A549 treated with AZD2906 at 1 μM for 4 hours (cell line): ENCODE data around the gene MGRN1. TPM values are rescaled to one million over a fixed set of nuclear protein-coding genes. Genes with fewer than 3 reads are reported as not detected.

Source experiments
- total RNA-seq: library from RNA; stranded (reverse); fragments of 200-300 nt; extraction: Qiagen RNA extraction; gene quantifications from 5 replicates; pipeline ENCODE4 v1.2.3, GENCODE V29; 2022

The MGRN1 gene
- total RNA-seq: 38.6 to 45.5 TPM (median 45.1 TPM) in 5 replicates

DNA sequence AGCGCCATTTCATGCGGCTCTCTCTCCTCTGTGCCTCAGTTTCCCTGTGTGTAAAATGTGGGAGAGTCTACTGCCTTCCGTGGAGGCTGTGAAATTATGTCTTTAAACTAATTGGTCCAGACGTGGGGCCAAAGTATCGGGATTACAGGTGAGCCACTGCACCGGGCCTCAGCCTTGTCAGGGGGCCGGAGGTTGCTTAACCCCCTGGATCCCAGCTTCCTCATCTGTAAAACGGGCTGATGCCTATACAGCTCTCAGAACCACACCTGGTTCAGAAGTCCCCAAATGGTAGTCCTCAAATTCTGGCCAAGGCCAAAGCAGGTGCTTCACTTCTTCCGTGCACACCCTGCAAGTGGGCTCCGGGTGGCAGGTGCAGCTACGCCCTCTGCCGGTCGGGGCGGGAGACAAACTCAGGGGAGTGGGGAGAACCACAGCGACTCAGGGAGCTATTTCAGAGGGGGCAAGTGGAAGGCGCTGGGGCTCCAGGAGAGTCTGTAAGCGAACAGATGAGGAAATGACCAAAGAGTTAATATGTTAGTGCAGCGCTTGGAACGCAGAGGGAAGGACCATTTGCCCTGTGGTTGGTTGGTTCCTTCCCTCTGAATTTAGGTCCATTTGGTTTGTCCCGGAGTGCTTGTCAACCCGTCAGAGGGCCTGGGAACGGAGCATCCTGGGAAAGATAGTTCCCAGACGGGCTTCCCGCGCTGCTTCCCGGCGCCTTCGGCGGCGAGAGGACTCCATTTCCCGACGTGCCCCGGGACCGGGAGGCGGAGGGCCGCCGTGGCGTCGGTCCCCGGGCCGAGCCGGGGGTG is at the start of gene MGRN1:
TSS of gene MGRN1 (plus strand) at position 812 of the 812 bp plus-strand sequence. CDS start 135 bp downstream, outside the sequence.

DNA sequence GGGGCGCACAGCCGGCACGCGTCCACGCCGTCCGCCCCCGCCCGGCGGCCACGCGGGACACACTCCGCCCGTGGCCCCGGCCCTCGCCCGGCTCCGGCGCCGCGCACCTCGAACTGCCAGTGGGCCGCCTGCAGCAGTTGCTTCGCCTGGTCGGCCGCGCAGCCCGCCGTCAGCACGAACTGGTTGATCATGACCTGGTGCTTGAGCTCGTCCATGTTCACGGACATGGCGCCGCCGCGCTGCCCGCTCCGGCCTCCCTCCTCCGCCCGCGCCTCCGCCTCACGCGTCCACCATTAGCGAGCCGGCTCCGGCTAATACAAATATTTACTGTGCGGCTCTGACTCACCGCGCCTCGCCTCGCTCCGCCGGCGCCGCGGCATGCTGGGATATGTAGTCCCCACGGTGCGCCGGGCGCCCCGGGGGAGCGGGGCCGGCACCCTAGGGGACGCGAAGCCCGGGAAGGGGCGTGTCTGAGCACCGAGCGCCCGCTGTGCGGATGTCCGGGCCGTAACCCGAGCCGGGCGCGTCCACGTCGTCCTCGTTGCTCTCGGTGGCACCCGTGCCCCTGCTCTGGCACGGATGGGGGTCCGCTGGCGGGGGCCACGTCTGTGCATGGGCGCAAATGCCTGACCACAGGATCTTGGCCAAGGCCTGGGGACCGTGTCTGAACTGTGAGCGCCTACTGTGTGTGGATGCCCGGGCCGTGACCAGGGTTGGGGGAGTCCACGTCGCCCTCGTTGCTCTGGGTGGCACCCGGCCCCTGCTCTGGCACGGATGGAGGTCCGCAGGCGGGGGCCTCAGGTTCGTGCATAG is 9.8 kb upstream of the MGRN1 start, which contains the start of gene UBALD1:
TSS of gene UBALD1 (minus strand) at position 318 of the 813 bp plus-strand sequence. CDS start at position 227, 91 bp downstream.

GRCh38 chr16:4693296-4693955 is 68.8 kb downstream of the MGRN1 start, which contains the start of gene NUDT16L1:
NUDT16L1 (plus strand) TSS chr16:4693562; CDS start chr16:4693727, 165 bp downstream.

GRCh38 chr16:4734063-4734729 is 109.6 kb downstream of the MGRN1 start, which contains the start of the genes ANKS3 and DNAAF8:
ANKS3 (minus strand) TSS chr16:4734271; CDS start chr16:4730149, 4,122 bp downstream.
DNAAF8 (plus strand) TSS chr16:4734537; CDS start chr16:4736515, 1,978 bp downstream.

Other genes starting within 250 kb of the MGRN1 start
- gene CORO7, start 208.2 kb upstream of the MGRN1 start, total RNA-seq: 11.6 to 18.8 TPM (median 17.3 TPM) in 5 replicates
- gene DNAJA3, start 199.0 kb upstream of the MGRN1 start, total RNA-seq: 58.0 to 69.0 TPM (median 66.0 TPM) in 5 replicates
- 43.0 to 49.1 TPM (median 47.6 TPM) in 5 replicates for gene NMRAL1, start 150.2 kb upstream of the MGRN1 start, total RNA-seq
- gene HMOX2, start 148.4 kb upstream of the MGRN1 start, total RNA-seq: 59.5 to 70.9 TPM (median 67.8 TPM) in 5 replicates
- 13.8 to 15.2 TPM (median 14.7 TPM) in 5 replicates for gene CDIP1, start 86.1 kb upstream of the MGRN1 start, total RNA-seq
- gene C16orf96, start 68.5 kb upstream of the MGRN1 start, total RNA-seq: 0.02 to 0.06 TPM (median 0.04 TPM) in 5 replicates
- gene UBALD1, start 9.9 kb upstream of the MGRN1 start, total RNA-seq: 37.2 to 67.4 TPM (median 63.7 TPM) in 5 replicates
- gene NUDT16L1, start 68.7 kb downstream of the MGRN1 start, total RNA-seq: 19.3 to 27.6 TPM (median 26.4 TPM) in 5 replicates
- gene ANKS3, start 109.4 kb downstream of the MGRN1 start, total RNA-seq: 24.5 to 28.4 TPM (median 25.3 TPM) in 5 replicates
- gene DNAAF8, start 109.7 kb downstream of the MGRN1 start, total RNA-seq: 0.87 to 1.6 TPM (median 1.3 TPM) in 5 replicates
- 7.8 to 9.5 TPM (median 8.5 TPM) in 5 replicates for gene ZNF500, start 142.3 kb downstream of the MGRN1 start, total RNA-seq
- gene SEPTIN12, start 163.5 kb downstream of the MGRN1 start, total RNA-seq: 0.24 TPM in 1 of 5 replicates, not detected in the others
- gene SMIM22, start 170.5 kb downstream of the MGRN1 start, total RNA-seq: not detected in 5 replicates
- 10.6 to 15.4 TPM (median 14.2 TPM) in 5 replicates for gene ROGDI, start 177.8 kb downstream of the MGRN1 start, total RNA-seq
- gene GLYR1, start 222.5 kb downstream of the MGRN1 start, total RNA-seq: 38.0 to 44.6 TPM (median 39.7 TPM) in 5 replicates
- gene UBN1, start 222.7 kb downstream of the MGRN1 start, total RNA-seq: 25.8 to 27.0 TPM (median 26.5 TPM) in 5 replicates